ENCODE results near the gene TVP23A.

DNA sequence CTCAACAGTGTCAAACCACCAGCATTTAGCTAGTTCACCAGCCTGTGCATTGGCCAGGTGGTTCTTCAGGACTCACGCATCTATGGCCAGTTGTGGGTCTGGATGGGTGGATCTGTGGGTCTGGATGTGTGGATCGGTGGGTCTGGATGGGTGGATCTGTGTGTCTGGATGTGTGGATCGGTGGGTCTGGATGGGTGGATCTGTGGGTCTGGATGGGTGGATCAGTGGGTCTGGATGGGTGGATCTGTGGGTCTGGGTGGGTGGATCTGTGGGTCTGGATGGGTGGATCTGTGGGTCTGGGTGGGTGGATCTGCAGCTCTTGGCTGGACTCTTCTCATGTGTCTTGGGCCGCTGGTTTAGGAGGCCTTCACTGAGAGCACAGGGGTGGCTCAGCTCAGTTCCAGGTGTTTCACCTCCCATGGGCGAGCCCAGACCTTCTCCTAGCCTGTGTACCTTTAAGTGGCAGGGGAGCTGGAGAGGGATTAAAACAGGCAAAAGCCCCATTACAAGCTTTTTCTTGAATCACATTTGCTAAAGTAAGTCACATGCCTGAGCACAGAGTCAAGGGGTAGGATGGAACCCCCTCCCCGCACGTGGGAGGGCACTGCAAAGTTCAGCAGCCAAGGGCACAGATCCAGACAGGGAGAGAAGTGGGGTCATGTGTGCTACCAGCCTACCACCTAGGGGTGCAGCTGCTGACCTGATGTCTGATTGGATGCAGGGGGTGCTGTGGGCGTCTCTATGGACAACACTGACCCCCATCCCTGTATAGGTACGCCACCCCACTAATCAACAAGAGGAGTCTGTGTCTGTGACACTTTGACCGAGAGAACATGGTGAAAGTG, 78.4 kb downstream of the TVP23A start:
- TF ChIP-seq, protein P1, sequence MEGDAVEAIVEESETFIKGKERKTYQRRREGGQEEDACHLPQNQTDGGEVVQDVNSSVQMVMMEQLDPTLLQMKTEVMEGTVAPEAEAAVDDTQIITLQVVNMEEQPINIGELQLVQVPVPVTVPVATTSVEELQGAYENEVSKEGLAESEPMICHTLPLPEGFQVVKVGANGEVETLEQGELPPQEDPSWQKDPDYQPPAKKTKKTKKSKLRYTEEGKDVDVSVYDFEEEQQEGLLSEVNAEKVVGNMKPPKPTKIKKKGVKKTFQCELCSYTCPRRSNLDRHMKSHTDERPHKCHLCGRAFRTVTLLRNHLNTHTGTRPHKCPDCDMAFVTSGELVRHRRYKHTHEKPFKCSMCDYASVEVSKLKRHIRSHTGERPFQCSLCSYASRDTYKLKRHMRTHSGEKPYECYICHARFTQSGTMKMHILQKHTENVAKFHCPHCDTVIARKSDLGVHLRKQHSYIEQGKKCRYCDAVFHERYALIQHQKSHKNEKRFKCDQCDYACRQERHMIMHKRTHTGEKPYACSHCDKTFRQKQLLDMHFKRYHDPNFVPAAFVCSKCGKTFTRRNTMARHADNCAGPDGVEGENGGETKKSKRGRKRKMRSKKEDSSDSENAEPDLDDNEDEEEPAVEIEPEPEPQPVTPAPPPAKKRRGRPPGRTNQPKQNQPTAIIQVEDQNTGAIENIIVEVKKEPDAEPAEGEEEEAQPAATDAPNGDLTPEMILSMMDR (conservative IDR thresholded peaks at IDR 0.05; ENCODE audit: low read depth, low read length), result no peak
- TF ChIP-seq EZH2 (IDR thresholded peaks at IDR 0.05; ENCODE audit: borderline replicate concordance, low read depth, low read length, poor library complexity, severe bottlenecking), result no peak
